Glomerular endothelial cell (primary cell): Measurements from ENCODE around the gene HHLA2. TPM values are rescaled to one million over a fixed set of nuclear protein-coding genes. Genes with fewer than 3 reads are reported as not detected.
"Not testable (repeated sequence)": the region's sequence is repeated elsewhere in the genome, so short reads cannot be mapped to it uniquely, and the experiment has no call there.

Experiments
- DNase-seq: peaks from one replicate; pipeline ENCODE4 v3.0.0-alpha.2; 2011; ENCODE audit warnings: low read depth, low spot score; ENCODE audit errors: extremely low read depth
- total RNA-seq: library from RNA; depleted of rRNA; stranded (reverse); fragments of >200 nt; gene quantifications from 2 replicates; pipeline ENCODE4 v1.2.3, GENCODE V29; 2015

Gene HHLA2
- not detected in 2 replicates for total RNA-seq

GRCh38 chr3:108296239-108296638 is at the start of gene HHLA2:
HHLA2 (plus strand) TSS chr3:108296548; CDS start chr3:108351814, 55,266 bp downstream.
- no peak for DNase-seq

- DNase-seq: no peak
Observed at GRCh38 chr3:108250626-108251025, 45.7 kb upstream of the HHLA2 start.

- DNase-seq: no peak
Observed at GRCh38 chr3:108251265-108251664, 45.1 kb upstream of the HHLA2 start.

GRCh38 chr3:108251844-108252243 is 44.5 kb upstream of the HHLA2 start:
- DNase-seq: no peak

GRCh38 chr3:108255131-108255530 is 41.2 kb upstream of the HHLA2 start:
- DNase-seq: no peak

- not testable (repeated sequence) for DNase-seq
Observed at GRCh38 chr3:108264534-108265298, 31.6 kb upstream of the HHLA2 start.

- DNase-seq: not testable (repeated sequence)
Observed at GRCh38 chr3:108268235-108268634, 28.1 kb upstream of the HHLA2 start.

- no peak for DNase-seq
Observed at GRCh38 chr3:108271626-108272025, 24.7 kb upstream of the HHLA2 start.

GRCh38 chr3:108279066-108279465 is 17.3 kb upstream of the HHLA2 start:
- DNase-seq: not testable (repeated sequence)

GRCh38 chr3:108280476-108280875 is 15.9 kb upstream of the HHLA2 start:
- no peak for DNase-seq

GRCh38 chr3:108281670-108282069 is 14.7 kb upstream of the HHLA2 start:
- DNase-seq: no peak

- no peak for DNase-seq
Observed at GRCh38 chr3:108283006-108283405, 13.3 kb upstream of the HHLA2 start.

GRCh38 chr3:108283989-108284388 is 12.4 kb upstream of the HHLA2 start:
- DNase-seq: no peak

GRCh38 chr3:108285176-108285575 is 11.2 kb upstream of the HHLA2 start:
- no peak for DNase-seq

- no peak for DNase-seq
Observed at GRCh38 chr3:108287146-108287545, 9.2 kb upstream of the HHLA2 start.

GRCh38 chr3:108288193-108288592 is 8.2 kb upstream of the HHLA2 start:
- DNase-seq: not testable (repeated sequence)

GRCh38 chr3:108289159-108289558 is 7.2 kb upstream of the HHLA2 start:
- DNase-seq: no peak

- no peak for DNase-seq
Observed at GRCh38 chr3:108292450-108292849, 3.9 kb upstream of the HHLA2 start.

GRCh38 chr3:108292905-108293328 is 3.4 kb upstream of the HHLA2 start:
- no peak for DNase-seq

- DNase-seq: no peak
Observed at GRCh38 chr3:108293858-108294257, 2.5 kb upstream of the HHLA2 start.

- DNase-seq: no peak
Observed at GRCh38 chr3:108295421-108296175, 750 bp upstream of the HHLA2 start.

- DNase-seq: no peak
Observed at GRCh38 chr3:108297647-108298046, 1.3 kb downstream of the HHLA2 start.
